ENCODE measurements around the gene KLHL5.

KLHL5 gene

GRCh38 chr4:39114436-39114835 lies 52.4 kb downstream of the KLHL5 start:
- peaks cover 60% of the 10 kb centered on the region for H3K36me3 ChIP-seq (ENCODE audit: control insufficient read depth, low read length)
- H3K27me3 ChIP-seq (ENCODE audit: control insufficient read depth, low read length), result no peaks in the 10 kb centered on the region
- no peak overlapping the region for H3K27ac ChIP-seq (ENCODE audit: low read depth, low read length)
- H3K4me1 ChIP-seq (ENCODE audit: control insufficient read depth, low read length), result no peaks in the 10 kb centered on the region
- no peaks in the 10 kb centered on the region for H4K20me1 ChIP-seq (ENCODE audit: control insufficient read depth, insufficient read depth, low read depth, low read length)
- no peak overlapping the region for H3K4me2 ChIP-seq (ENCODE audit: low read length)
- TF ChIP-seq, protein P1, sequence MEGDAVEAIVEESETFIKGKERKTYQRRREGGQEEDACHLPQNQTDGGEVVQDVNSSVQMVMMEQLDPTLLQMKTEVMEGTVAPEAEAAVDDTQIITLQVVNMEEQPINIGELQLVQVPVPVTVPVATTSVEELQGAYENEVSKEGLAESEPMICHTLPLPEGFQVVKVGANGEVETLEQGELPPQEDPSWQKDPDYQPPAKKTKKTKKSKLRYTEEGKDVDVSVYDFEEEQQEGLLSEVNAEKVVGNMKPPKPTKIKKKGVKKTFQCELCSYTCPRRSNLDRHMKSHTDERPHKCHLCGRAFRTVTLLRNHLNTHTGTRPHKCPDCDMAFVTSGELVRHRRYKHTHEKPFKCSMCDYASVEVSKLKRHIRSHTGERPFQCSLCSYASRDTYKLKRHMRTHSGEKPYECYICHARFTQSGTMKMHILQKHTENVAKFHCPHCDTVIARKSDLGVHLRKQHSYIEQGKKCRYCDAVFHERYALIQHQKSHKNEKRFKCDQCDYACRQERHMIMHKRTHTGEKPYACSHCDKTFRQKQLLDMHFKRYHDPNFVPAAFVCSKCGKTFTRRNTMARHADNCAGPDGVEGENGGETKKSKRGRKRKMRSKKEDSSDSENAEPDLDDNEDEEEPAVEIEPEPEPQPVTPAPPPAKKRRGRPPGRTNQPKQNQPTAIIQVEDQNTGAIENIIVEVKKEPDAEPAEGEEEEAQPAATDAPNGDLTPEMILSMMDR (IDR thresholded peaks at IDR 0.05; ENCODE audit: low read depth, low read length, poor library complexity, severe bottlenecking), result no peak
- no peak for TF ChIP-seq EZH2phosphoT487 (IDR thresholded peaks at IDR 0.05; ENCODE audit: borderline replicate concordance, low read length)
- H3K4me3 ChIP-seq (ENCODE audit: low read length), result no peak overlapping the region
- H3K79me2 ChIP-seq (ENCODE audit: control insufficient read depth, low read length), result no peaks in the 10 kb centered on the region
- no peaks in the 10 kb centered on the region for H3K9me2 ChIP-seq (replicated peaks; ENCODE audit: control insufficient read depth, low read length)
- H3K9me3 ChIP-seq (ENCODE audit: control insufficient read depth, insufficient read depth, low read length), result no peaks in the 10 kb centered on the region
- no peaks in the 10 kb centered on the region for H3F3A ChIP-seq (ENCODE audit: control insufficient read depth, insufficient read depth)

- Histone ChIP-seq H3F3A (ENCODE audit: control insufficient read depth, insufficient read depth) (no peaks in the 10 kb centered on the region), H3K4me2 (ENCODE audit: low read length) (no peak overlapping the region), H3K9me3 (ENCODE audit: control insufficient read depth, insufficient read depth, low read length) (0 out of 2 replicates have a peak, but pooled peaks cover 3% of the 10 kb centered on the region), H3K27me3 (ENCODE audit: control insufficient read depth, low read length) (no peaks in the 10 kb centered on the region), H3K9me2 (replicated peaks; ENCODE audit: control insufficient read depth, low read length) (no peaks in the 10 kb centered on the region), H3K79me2 (ENCODE audit: control insufficient read depth, low read length) (no peaks in the 10 kb centered on the region), H3K4me3 (ENCODE audit: low read length) (no peak overlapping the region), H3K27ac (ENCODE audit: low read depth, low read length) (no peak overlapping the region), H3K4me1 (ENCODE audit: control insufficient read depth, low read length) (peaks cover 2% of the 10 kb centered on the region), H3K36me3 (ENCODE audit: control insufficient read depth, low read length) (peaks cover 61% of the 10 kb centered on the region), H4K20me1 (ENCODE audit: control insufficient read depth, insufficient read depth, low read depth, low read length) (no peaks in the 10 kb centered on the region)
- TF ChIP-seq EZH2phosphoT487 (IDR thresholded peaks at IDR 0.05; ENCODE audit: borderline replicate concordance, low read length), result no peak
- TF ChIP-seq, protein P1 (IDR thresholded peaks at IDR 0.05; ENCODE audit: low read depth, low read length, poor library complexity, severe bottlenecking), result no peak
These were observed 56.1 kb downstream of the KLHL5 start for GRCh38 chr4:39118034-39118658.

- no peak for TF ChIP-seq EZH2phosphoT487 (IDR thresholded peaks at IDR 0.05; ENCODE audit: borderline replicate concordance, low read length)
- TF ChIP-seq, protein P1 (IDR thresholded peaks at IDR 0.05; ENCODE audit: low read depth, low read length, poor library complexity, severe bottlenecking), result no peak
- H3K9me2 ChIP-seq (replicated peaks; ENCODE audit: control insufficient read depth, low read length), result no peaks in the 10 kb centered on the region
- H3K79me2 ChIP-seq (ENCODE audit: control insufficient read depth, low read length), result no peaks in the 10 kb centered on the region
- H3K36me3 ChIP-seq (ENCODE audit: control insufficient read depth, low read length), result peaks cover 53% of the 10 kb centered on the region
- H3F3A ChIP-seq (ENCODE audit: control insufficient read depth, insufficient read depth), result peaks cover 9% of the 10 kb centered on the region; the same call in 1 of the 2 replicates
- H4K20me1 ChIP-seq (ENCODE audit: control insufficient read depth, insufficient read depth, low read depth, low read length), result no peaks in the 10 kb centered on the region
- no peak overlapping the region for H3K4me3 ChIP-seq (ENCODE audit: low read length)
- H3K9me3 ChIP-seq (ENCODE audit: control insufficient read depth, insufficient read depth, low read length), result peaks cover 8% of the 10 kb centered on the region; the same call in 1 of the 2 replicates
- H3K27ac ChIP-seq (ENCODE audit: low read depth, low read length), result no peak overlapping the region
- H3K4me2 ChIP-seq (ENCODE audit: low read length), result no peak overlapping the region
- no peaks in the 10 kb centered on the region for H3K27me3 ChIP-seq (ENCODE audit: control insufficient read depth, low read length)
- H3K4me1 ChIP-seq (ENCODE audit: control insufficient read depth, low read length), result peaks cover 25% of the 10 kb centered on the region
These were observed 58.4 kb downstream of the KLHL5 start for GRCh38 chr4:39120418-39120817.
